Astrocyte (in vitro differentiated cells and primary cell): ENCODE measurements around the gene OSTF1. TPM values are rescaled to one million over a fixed set of nuclear protein-coding genes. Genes with fewer than 3 reads are reported as not detected.

Source experiments
- DNase-seq: peaks from one replicate; pipeline ENCODE4 v3.0.0-alpha.2; 2010; ENCODE audit warnings: low read depth
- FAIRE-seq: peaks from 2 replicates; lab custom pipeline; 2011; peaks lifted over from hg19 to GRCh38; lab: Jason Lieb, UNC
- H2AFZ ChIP-seq: 2 replicates; pipeline ENCODE4 v1.6.0; 2012; ENCODE audit warnings: low read depth, low read length, inconsistent platforms
- H3K27ac ChIP-seq: 2 replicates; pipeline ENCODE4 v1.5.1; 2011; ENCODE audit warnings: low read depth, low read length, inconsistent platforms
- H3K27me3 ChIP-seq: 2 replicates; pipeline ENCODE4 v1.6.0; 2011; ENCODE audit warnings: low read length, inconsistent platforms; ENCODE audit not compliant: insufficient read depth
- H3K36me3 ChIP-seq: 2 replicates; pipeline ENCODE4 v1.5.1; 2011; ENCODE audit warnings: low read length, inconsistent platforms; ENCODE audit not compliant: insufficient read depth
- H3K4me1 ChIP-seq: 2 replicates; pipeline ENCODE4 v1.5.1; 2011; ENCODE audit warnings: low read length, inconsistent platforms; ENCODE audit not compliant: insufficient read depth
- H3K4me2 ChIP-seq: 2 replicates; pipeline ENCODE4 v1.6.0; 2012; ENCODE audit warnings: low read length, inconsistent platforms
- H3K4me3 ChIP-seq: 2 replicates; pipeline ENCODE4 v1.5.1; 2011; ENCODE audit warnings: low read depth, mild to moderate bottlenecking, low read length, inconsistent platforms; ENCODE audit not compliant: insufficient read depth
- H3K79me2 ChIP-seq: 2 replicates; pipeline ENCODE4 v1.6.0; 2012; ENCODE audit warnings: mild to moderate bottlenecking, low read length, inconsistent platforms; ENCODE audit not compliant: insufficient read depth
- H3K9ac ChIP-seq: 2 replicates; pipeline ENCODE4 v1.6.0; 2012; ENCODE audit warnings: mild to moderate bottlenecking, low read length, inconsistent platforms
- H3K9me3 ChIP-seq: 2 replicates; pipeline ENCODE4 v1.5.1; 2012; ENCODE audit warnings: low read depth, mild to moderate bottlenecking, low read length, inconsistent platforms; ENCODE audit not compliant: insufficient read depth
- H4K20me1 ChIP-seq: 2 replicates; pipeline ENCODE4 v1.6.0; 2012; ENCODE audit warnings: low read length, inconsistent platforms; ENCODE audit not compliant: insufficient read depth
- H3K27ac Mint-ChIP-seq: one replicate; pipeline ENCODE4 v1.8.0; 2021; ENCODE audit warnings: mild to moderate bottlenecking, mixed read lengths; ENCODE audit not compliant: unreplicated experiment
- H3K27me3 Mint-ChIP-seq: one replicate; pipeline ENCODE4 v1.8.0; 2021; ENCODE audit warnings: low read depth, mixed read lengths; ENCODE audit not compliant: unreplicated experiment
- H3K36me3 Mint-ChIP-seq: one replicate; pipeline ENCODE4 v1.8.0; 2021; ENCODE audit warnings: low read depth, mixed read lengths; ENCODE audit not compliant: unreplicated experiment
- H3K4me1 Mint-ChIP-seq: one replicate; pipeline ENCODE4 v1.8.0; 2021; ENCODE audit warnings: low read depth, mixed read lengths; ENCODE audit not compliant: unreplicated experiment
- H3K4me3 Mint-ChIP-seq: one replicate; pipeline ENCODE4 v1.8.0; 2021; ENCODE audit warnings: mild to moderate bottlenecking, moderate library complexity, mixed read lengths; ENCODE audit not compliant: unreplicated experiment
- H3K9me3 Mint-ChIP-seq: one replicate; pipeline ENCODE4 v1.8.0; 2021; ENCODE audit warnings: mild to moderate bottlenecking, mixed read lengths; ENCODE audit not compliant: unreplicated experiment
- CTCF ChIP-seq: IDR thresholded peaks from 2 replicates; pipeline ENCODE4 v1.5.1; 2011; ENCODE audit warnings: low read depth, mild to moderate bottlenecking, inconsistent platforms, low read length, moderate library complexity; ENCODE audit not compliant: insufficient read depth
- EZH2 ChIP-seq: IDR thresholded peaks from 2 replicates; pipeline ENCODE4 v1.6.1; 2012; ENCODE audit warnings: mild to moderate bottlenecking, low read length, inconsistent platforms; ENCODE audit not compliant: insufficient read depth
- total RNA-seq: library from RNA; stranded (reverse); gene quantifications from 2 replicates; pipeline ENCODE4 v1.2.1, GENCODE V29; 2021

The OSTF1 gene
- total RNA-seq, 1 donor from 2014 or later: 43.0 TPM

DNA sequence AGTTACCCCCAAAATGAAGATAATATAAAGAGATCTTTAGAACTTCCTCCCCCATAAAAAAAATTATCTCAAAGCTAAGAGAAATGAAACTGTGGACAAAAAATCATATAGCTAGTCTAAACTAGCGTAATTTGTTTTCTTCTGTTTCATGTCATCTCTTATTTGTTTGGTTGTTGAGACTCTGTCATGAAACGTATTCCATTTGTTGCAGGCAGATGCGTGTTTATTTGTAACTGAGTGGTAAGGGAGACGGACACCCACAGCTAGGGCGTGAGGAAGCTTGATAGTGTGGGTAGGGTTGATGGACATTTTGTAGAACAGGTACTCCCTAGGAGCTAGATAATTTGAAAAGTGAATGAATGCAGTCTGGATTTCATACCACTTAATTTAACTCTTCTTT lies 41.9 kb downstream of the OSTF1 start:
- FAIRE-seq: no peak

DNA sequence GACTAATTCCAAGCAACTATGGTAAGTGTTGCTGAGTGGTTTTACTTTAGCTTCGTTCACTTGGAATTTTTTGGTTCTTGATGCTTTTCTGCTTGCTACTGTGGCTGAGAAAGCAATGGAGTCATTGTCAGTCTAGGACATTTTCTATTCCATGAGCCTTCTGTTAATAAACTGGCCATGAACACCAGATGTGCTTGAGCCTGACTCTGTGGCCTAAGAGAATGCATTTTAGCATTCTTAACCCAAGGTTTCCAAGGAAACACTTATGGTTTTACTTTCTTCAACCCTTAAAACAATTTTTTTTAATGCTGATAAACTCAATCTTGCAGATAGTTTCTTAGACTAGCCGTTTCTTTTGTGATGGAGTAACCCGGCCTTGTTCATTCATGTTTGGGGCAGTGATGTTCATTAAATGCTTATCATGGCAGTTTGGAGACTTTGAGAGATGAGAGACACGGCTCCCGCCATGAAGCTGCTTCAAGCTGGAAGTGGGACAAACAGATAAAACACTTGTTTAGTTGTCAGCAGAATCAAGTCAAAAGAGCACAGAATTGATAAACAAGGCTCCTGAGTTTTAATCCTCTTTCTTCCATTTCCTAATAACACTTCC lies 42.4 kb downstream of the OSTF1 start:
- FAIRE-seq: no peak

More for the DNA sequence above, 41.9 kb downstream of the OSTF1 start:
- DNase-seq: no peak
- H3K9me3 Mint-ChIP-seq: no peaks in the 10 kb centered on the region
- no peaks in the 10 kb centered on the region for H3K27me3 Mint-ChIP-seq
- H3K4me1 ChIP-seq: no peaks in the 10 kb centered on the region
- no peak overlapping the region for H3K9ac ChIP-seq
- no peaks in the 10 kb centered on the region for H3K79me2 ChIP-seq
- H3K27ac Mint-ChIP-seq: no peak overlapping the region
- H3K36me3 Mint-ChIP-seq: peaks cover 10% of the 10 kb centered on the region
- H3K9me3 ChIP-seq: no peaks in the 10 kb centered on the region
- H3K4me2 ChIP-seq: no peak overlapping the region
- peaks cover 6% of the 10 kb centered on the region for H3K4me1 Mint-ChIP-seq
- peaks cover 12% of the 10 kb centered on the region for H3K36me3 ChIP-seq
- TF ChIP-seq CTCF: no peak
- no peak for TF ChIP-seq EZH2
- no peaks in the 10 kb centered on the region for H4K20me1 ChIP-seq
- H3K27ac ChIP-seq: no peak overlapping the region
- no peak overlapping the region for H3K4me3 Mint-ChIP-seq
- H3K27me3 ChIP-seq: no peaks in the 10 kb centered on the region
- H2AFZ ChIP-seq: no peak overlapping the region
- no peak overlapping the region for H3K4me3 ChIP-seq

More for the DNA sequence above, 42.4 kb downstream of the OSTF1 start:
- no peaks in the 10 kb centered on the region for H3K9me3 ChIP-seq
- peak; percentile 44 for DNase-seq
- no peak overlapping the region for H3K4me2 ChIP-seq
- Mint-ChIP-seq H3K27ac (peak overlapping the region; percentile 3), H3K36me3 (peaks cover 13% of the 10 kb centered on the region), H3K9me3 (no peaks in the 10 kb centered on the region), H3K4me1 (peaks cover 6% of the 10 kb centered on the region), H3K27me3 (no peaks in the 10 kb centered on the region), H3K4me3 (no peak overlapping the region)
- no peaks in the 10 kb centered on the region for H3K27me3 ChIP-seq
- H3K27ac ChIP-seq: no peak overlapping the region
- H3K4me3 ChIP-seq: no peak overlapping the region
- peaks cover 13% of the 10 kb centered on the region for H3K36me3 ChIP-seq
- TF ChIP-seq EZH2 (no peak), CTCF (no peak)
- no peaks in the 10 kb centered on the region for H3K4me1 ChIP-seq
- no peaks in the 10 kb centered on the region for H3K79me2 ChIP-seq
- no peaks in the 10 kb centered on the region for H4K20me1 ChIP-seq
- no peak overlapping the region for H2AFZ ChIP-seq
- H3K9ac ChIP-seq: no peak overlapping the region
